Esophagus (tissue), 2 donors: ENCODE measurements around the gene PTPRJ. TPM values are rescaled to one million over a fixed set of nuclear protein-coding genes. Genes with fewer than 3 reads are reported as not detected.

Experiments used
- H3K27ac ChIP-seq, 2 donors: one replicate each; pipeline ENCODE4 v1.5.1; 2013; ENCODE audit warnings: low read depth in 2 of 2, mild to moderate bottlenecking in 2 of 2, inconsistent platforms in 1 of 2, low read length in 1 of 2, moderate library complexity in 1 of 2
- H3K27me3 ChIP-seq, 2 donors: one replicate each; pipeline ENCODE4 v1.6.1; 2013; ENCODE audit warnings: low read length in 2 of 2, control low read depth in 1 of 2, mild to moderate bottlenecking in 1 of 2; ENCODE audit not compliant: insufficient read depth in 2 of 2, control insufficient read depth in 1 of 2
- H3K36me3 ChIP-seq, 2 donors: one replicate each; pipeline ENCODE4 v1.6.1; 2013; ENCODE audit warnings: low read length in 1 of 2; ENCODE audit not compliant: control insufficient read depth in 2 of 2, insufficient read depth in 2 of 2
- H3K4me1 ChIP-seq, 2 donors: one replicate each; pipeline ENCODE4 v1.6.1; 2013; ENCODE audit warnings: low read length in 1 of 2; ENCODE audit not compliant: control insufficient read depth in 2 of 2, insufficient read depth in 2 of 2
- H3K4me3 ChIP-seq, 2 donors: one replicate each; pipeline ENCODE4 v1.5.1; 2013; ENCODE audit warnings: low read length in 2 of 2, mild to moderate bottlenecking in 2 of 2, low read depth in 1 of 2, moderate library complexity in 1 of 2
- H3K9me3 ChIP-seq, 2 donors: one replicate each; pipeline ENCODE4 v1.6.1; 2013; ENCODE audit warnings: mild to moderate bottlenecking in 2 of 2, low read depth in 1 of 2, low read length in 1 of 2, moderate library complexity in 1 of 2; ENCODE audit not compliant: control insufficient read depth in 2 of 2, insufficient read depth in 1 of 2
- WGBS, 2 donors: extraction: QIAGEN DNeasy Blood & Tissue Kit; methylation state at CpG; one replicate each; pipeline ENCODE4 v1.1.7; 2013; 5-methylcytosine and 5-hydroxymethylcytosine counted together
- polyA plus RNA-seq, 2 donors: library from polyadenylated mRNA; stranded (reverse); fragments of 200-250 nt; gene quantifications; one replicate each; pipeline ENCODE4 v1.2.3, GENCODE V29; 2013
- donor health status: healthy with polysubstance abuse.
- donor health status: Bipolar disorder and iron deficiency.

Gene PTPRJ
- polyA plus RNA-seq, 2 donors = 0.47 to 0.55 TPM

DNA sequence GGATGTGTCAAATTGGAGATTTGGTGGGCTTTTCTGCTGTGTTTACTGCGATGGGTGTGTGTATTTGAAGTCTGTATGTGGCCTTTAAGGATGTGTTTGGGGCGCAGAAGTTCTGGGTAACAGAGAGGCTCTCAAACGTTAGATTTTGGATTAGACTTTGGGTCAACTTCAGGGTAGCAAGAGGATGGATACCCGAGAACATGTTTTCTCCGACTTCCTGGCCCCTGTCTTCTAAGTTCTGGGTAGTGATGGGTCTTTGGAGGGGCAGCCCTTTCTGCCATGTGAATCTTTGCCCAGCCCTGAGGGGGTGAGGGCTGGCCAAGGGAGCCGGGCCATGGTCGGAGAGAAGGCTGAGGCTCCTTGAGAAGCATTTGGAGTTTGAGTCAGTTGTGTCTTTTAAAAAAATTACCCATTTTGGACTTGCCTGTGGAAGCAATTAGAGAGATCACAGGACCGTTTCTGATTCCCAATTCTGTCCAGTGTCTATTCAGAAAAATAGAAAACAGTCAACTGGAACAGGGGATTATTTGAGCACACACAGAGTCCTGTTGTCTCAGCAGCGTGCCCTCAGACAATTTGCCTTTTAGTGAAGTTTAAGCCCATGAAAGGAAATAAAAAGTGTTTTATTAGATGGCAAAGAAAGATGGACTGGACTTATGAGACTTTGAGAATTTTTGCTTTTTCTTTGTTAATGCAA, 114.4 kb downstream of the PTPRJ start:
- Histone ChIP-seq H3K27me3 (no peaks in the 10 kb centered on the region), H3K4me1 (peaks cover 0 to 3% of the 10 kb centered on the region in 2 donors), H3K9me3 (no peaks in the 10 kb centered on the region), H3K4me3 (no peak overlapping the region), H3K36me3 (no peaks in the 10 kb centered on the region), H3K27ac (no peak overlapping the region)
- 78 to 81% methylated on average over 9 of the region's 9 CpGs for WGBS, 2 donors

DNA sequence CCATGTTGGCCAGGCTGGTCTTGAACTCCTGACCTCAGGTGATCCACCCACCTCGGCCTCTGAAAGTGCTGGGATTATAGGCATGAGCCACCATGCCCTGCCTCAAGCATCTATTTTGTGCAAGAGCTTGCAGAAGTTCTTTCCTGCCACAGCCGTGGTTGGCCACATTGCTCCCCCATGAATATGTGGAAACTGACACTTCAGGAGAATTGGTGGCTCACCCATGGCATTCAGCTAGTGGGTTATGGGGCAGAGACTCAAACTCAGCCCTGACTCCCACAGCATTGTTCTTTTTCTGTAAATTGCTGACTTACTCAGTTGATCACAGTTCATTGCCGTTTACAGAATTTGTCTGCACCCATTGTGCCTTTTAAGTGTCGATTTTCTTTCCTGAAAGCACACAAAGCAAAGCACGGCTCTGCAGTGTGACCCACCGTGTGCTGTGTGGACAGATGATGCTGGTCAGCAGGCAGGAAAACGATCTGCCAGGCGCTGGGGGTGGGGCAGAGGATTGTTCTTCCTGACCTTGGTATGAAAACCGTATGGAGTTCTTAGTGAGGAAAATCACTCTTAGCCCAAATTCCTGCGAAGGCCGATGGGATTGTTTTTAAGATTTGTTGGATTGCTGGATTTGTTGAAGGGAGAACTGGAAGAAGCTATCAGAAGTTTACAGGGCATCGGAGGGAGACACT, 115.6 kb downstream of the PTPRJ start:
- Histone ChIP-seq H3K9me3 (no peaks in the 10 kb centered on the region), H3K4me3 (no peak overlapping the region), H3K27me3 (no peaks in the 10 kb centered on the region), H3K36me3 (no peaks in the 10 kb centered on the region), H3K27ac (no peak overlapping the region), H3K4me1 (peaks cover 0 to 3% of the 10 kb centered on the region in 2 donors)
- WGBS, 2 donors = 66 to 71% methylated on average over 12 of the region's 12 CpGs

DNA sequence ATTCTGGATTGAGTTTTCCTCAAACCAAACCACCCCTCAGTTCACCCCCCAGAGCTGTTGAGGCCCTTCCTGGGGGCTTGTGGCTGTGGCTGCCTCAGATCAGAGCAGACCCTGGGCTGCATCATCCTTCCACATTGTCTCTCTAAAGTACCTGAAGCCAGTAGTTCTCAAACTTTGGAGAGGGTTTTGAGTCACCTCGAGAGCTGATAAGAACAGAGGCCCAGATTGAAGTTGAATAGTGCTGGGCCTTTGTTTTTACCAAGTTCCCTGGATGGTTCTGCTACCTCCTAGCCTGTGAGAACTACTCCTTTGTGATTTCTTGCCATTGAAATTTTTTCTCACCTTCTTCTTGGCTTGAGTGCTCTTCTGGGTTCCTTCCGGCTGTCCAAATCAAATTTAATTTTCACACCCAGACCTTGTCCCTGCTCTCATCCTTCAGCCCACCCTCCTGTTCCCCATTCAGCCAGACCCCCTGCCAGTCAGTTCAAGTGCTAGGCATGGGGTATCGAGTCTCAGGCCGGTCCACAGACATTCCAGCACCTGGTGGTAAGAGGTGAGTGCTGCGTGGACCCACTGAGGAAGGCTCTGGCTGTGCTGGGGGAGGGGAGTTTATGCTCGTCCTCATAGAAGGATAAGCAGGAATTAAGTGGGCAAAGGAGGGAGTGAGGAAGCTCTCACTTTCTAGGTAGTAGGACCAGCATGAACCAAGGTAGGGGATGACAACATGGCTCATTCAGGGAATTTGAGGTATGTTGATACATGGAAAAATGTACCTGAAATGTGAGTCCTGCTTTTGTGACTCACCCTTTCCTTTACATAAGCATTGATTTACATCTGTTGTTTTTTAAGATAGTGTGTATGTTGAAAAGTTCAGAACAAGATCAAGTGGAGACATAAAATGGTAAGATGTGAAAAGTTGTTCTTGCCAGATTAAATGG, 116.5 kb downstream of the PTPRJ start:
- Histone ChIP-seq H3K27me3 (no peaks in the 10 kb centered on the region), H3K4me1 (peaks cover 0 to 3% of the 10 kb centered on the region in 2 donors), H3K4me3 (no peak overlapping the region), H3K36me3 (no peaks in the 10 kb centered on the region), H3K9me3 (no peaks in the 10 kb centered on the region), H3K27ac (no peak overlapping the region)
- WGBS, 2 donors = 93 to 94% methylated on average over 6 of the region's 6 CpGs

DNA sequence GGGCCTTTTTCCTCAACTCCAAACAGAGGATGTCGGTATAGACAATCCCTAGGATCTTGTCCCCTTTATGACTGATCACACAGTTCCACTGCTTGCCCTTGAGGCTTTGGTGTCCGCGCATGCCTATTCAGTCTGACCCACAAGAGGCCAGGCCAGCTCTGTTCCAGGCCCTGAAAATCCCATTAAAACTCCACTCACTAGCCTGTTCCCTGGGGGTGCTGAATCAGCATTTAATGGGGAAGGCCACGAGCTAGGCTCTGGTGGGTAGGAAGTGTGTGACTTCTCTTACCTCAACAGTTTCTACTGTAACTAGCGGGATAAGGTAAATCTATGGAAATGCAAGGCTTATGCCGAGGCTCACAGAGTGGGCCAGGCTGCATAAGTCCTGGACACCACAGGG, 117.7 kb downstream of the PTPRJ start:
- 91 to 94% methylated on average over 6 of the region's 6 CpGs for WGBS, 2 donors
- Histone ChIP-seq H3K36me3 (no peaks in the 10 kb centered on the region), H3K4me1 (peaks cover 0 to 3% of the 10 kb centered on the region in 2 donors), H3K4me3 (no peak overlapping the region), H3K27ac (no peak overlapping the region), H3K27me3 (no peaks in the 10 kb centered on the region), H3K9me3 (no peaks in the 10 kb centered on the region)

DNA sequence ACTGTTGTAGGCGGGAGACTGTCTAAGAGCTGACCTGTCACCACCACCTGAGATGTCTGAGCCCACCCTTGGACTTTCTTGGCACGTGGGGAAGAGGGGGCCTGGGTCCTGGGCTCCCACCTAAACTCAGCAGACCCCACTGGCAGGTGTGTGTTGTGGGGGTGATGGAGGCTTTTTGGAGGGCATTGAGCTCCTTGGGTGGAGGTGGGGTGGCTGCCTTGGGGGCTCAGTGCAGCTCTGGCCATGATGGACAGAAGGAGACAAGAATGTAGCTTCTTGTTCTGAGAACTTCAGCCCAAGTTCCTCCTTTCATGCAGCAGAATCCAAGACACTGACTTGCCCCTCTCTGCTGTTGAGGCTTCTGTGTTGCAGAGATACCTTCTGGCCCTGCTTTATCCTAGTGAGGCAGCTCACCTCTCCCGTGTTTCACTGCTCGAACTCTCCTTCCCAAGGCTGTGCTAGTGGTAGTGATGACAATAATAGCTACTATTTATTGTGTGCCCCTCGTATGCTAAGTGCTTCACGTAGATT, 119.6 kb downstream of the PTPRJ start:
- Histone ChIP-seq H3K36me3 (no peaks in the 10 kb centered on the region), H3K27ac (no peak overlapping the region), H3K9me3 (no peaks in the 10 kb centered on the region), H3K4me1 (no peaks in the 10 kb centered on the region), H3K4me3 (no peak overlapping the region), H3K27me3 (no peaks in the 10 kb centered on the region)
- 90 to 93% methylated on average over 6 of the region's 6 CpGs for WGBS, 2 donors

DNA sequence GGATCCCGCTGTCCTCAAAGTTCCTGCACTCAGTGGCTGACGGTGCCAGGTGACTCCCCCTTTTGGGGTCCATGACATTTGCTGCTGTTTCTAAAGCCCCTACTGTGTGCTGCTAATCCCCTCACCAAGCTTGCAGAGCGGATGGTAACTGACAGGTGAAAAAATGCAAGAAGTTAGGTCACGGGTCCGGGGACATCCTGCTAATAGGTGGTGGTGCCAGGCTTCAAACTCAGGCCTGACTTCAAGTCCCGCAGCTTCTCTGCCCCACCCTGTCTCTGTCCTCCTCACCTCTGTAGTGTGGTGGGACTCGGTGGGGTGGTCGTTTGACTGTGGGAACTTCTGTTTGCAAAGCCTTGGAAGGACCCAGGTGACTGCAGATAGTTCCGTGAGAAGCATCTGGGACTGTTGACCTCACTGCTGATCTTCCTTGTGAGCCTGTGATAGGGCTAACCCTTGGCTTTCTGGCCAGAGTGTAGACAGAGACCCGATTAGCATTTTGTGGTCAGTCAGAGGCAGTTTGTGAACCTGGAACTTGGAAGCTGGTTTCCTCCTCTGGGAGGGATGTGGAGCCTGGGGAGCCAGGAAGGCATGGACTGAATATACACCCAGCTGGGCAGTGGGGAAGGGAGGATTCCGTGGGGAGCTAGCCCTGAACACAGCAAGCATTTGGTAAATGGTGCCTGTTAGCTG, 120.8 kb downstream of the PTPRJ start:
- Histone ChIP-seq H3K4me3 (no peak overlapping the region), H3K27me3 (no peaks in the 10 kb centered on the region), H3K4me1 (no peaks in the 10 kb centered on the region), H3K9me3 (no peaks in the 10 kb centered on the region), H3K36me3 (no peaks in the 10 kb centered on the region), H3K27ac (no peak overlapping the region)
- WGBS, 2 donors = 78 to 85% methylated on average over 11 of the region's 11 CpGs

DNA sequence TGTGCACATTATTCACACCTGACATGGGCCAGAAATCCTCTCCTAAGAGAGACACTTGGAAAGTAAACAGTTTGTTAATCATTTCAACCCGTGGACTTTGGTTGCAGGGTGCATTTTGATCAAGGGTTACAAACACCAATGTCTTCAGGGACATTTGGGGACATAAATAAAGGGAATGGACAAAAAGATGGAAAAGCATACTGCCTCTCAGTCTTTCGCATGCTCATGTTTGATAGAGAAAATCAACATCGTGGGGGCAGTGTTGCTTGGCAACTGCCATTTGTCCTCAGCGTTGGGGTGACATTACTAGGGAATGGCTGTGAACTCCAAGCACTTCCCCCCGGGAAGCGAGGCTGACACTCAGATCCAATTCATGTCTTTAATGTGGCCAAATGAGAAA, 121.6 kb downstream of the PTPRJ start:
- H3K4me3 ChIP-seq = no peak overlapping the region
- WGBS, 2 donors = 63 to 68% methylated on average over 6 of the region's 6 CpGs
- H3K4me1 ChIP-seq = no peaks in the 10 kb centered on the region
- H3K27ac ChIP-seq = no peak overlapping the region
- H3K36me3 ChIP-seq = no peaks in the 10 kb centered on the region
- no peaks in the 10 kb centered on the region for H3K9me3 ChIP-seq
- H3K27me3 ChIP-seq = no peaks in the 10 kb centered on the region

DNA sequence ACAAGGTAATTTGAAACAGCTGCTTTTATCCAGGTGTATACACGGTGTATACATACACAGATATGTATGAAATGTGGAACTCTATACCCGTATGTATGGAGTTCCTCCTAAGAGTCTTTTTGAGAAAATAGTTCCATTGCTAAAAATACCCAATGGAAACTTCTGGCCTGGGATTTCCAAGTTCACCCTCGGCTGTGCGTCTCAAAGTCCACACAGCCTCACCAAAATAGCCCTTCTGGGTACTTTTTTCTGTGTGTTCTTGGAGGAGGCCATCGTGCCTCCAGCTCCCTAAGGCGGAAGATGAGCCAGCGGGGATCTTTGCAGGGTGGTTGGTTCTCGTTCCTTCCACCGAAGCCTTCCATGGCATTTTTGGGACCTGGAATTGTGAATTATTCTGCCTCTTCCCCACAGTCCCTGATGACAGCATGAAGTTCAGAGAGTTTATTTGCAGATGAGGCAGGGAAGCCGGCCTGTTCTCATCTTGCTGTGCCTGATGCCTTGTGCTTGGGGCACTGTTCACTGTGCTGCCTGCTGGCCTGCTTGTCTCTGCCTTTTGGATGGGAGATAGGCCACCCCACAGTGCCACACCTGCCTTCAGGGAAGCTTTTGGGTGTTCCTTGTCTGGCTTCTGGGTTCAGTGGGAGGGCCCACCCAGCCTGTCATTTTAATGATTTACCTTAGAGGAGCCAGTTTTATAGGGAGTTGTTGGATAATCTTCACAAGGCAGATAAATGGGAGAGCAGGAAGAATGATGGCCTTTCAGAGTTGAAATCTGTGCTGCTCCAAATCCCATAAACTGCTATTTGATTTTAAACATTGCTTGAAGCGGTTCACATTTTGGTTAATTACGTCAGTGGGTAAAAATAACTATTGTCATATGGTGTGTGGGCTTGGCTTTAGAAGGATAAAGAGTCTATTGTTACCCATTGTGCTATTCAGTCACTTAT, 123.5 kb downstream of the PTPRJ start:
- no peaks in the 10 kb centered on the region for H3K4me1 ChIP-seq
- H3K36me3 ChIP-seq = no peaks in the 10 kb centered on the region
- no peak overlapping the region for H3K27ac ChIP-seq
- no peaks in the 10 kb centered on the region for H3K27me3 ChIP-seq
- H3K4me3 ChIP-seq = no peak overlapping the region
- no peaks in the 10 kb centered on the region for H3K9me3 ChIP-seq
- 73 to 81% methylated on average over 12 of the region's 12 CpGs for WGBS, 2 donors
